HG03280 (cell line): ENCODE results near the gene BEST1.
"Not testable (repeated sequence)": the region's sequence is repeated elsewhere in the genome, so short reads cannot be mapped to it uniquely, and the experiment has no call there.

Experiments used
- ATAC-seq: cut with Tn5 transposase; IDR thresholded peaks from one replicate; pipeline ENCODE4 v1.9.1; 2021; ENCODE audit warnings: mild to moderate bottlenecking, moderate library complexity; ENCODE audit not compliant: unreplicated experiment

BEST1 gene

GRCh38 chr11:61962213-61963015, 12.3 kb downstream of the BEST1 start:
- no peak for ATAC-seq

- no peak for ATAC-seq
Measured at GRCh38 chr11:61963016-61963281, 12.8 kb downstream of the BEST1 start.

GRCh38 chr11:61963282-61964057, 13.3 kb downstream of the BEST1 start:
- ATAC-seq, result no peak

- no peak for ATAC-seq
Measured at GRCh38 chr11:61964058-61964665, 14.0 kb downstream of the BEST1 start.

- not testable (repeated sequence) for ATAC-seq
Measured at GRCh38 chr11:61964666-61965271, 14.6 kb downstream of the BEST1 start.

- ATAC-seq, result no peak
Measured at GRCh38 chr11:61966734-61967115, 16.6 kb downstream of the BEST1 start.

- peak; percentile 63 for ATAC-seq
Measured at GRCh38 chr11:61967116-61967923, 17.2 kb downstream of the BEST1 start, which contains the start of gene FTH1. FTH1 (minus strand) TSS chr11:61967634; CDS start chr11:61967425, 209 bp downstream.

GRCh38 chr11:61967924-61968757, 18.0 kb downstream of the BEST1 start:
- peak; percentile 27 for ATAC-seq

GRCh38 chr11:61968758-61969390, 18.7 kb downstream of the BEST1 start:
- ATAC-seq, result no peak

GRCh38 chr11:61969391-61969758, 19.2 kb downstream of the BEST1 start:
- ATAC-seq, result no peak

GRCh38 chr11:61969838-61970662, 19.9 kb downstream of the BEST1 start:
- no peak for ATAC-seq

- no peak for ATAC-seq
Measured at GRCh38 chr11:61971248-61972111, 21.3 kb downstream of the BEST1 start.

- no peak for ATAC-seq
Measured at GRCh38 chr11:61972112-61972671, 22.0 kb downstream of the BEST1 start.

GRCh38 chr11:61972672-61973475, 22.7 kb downstream of the BEST1 start:
- ATAC-seq, result no peak

- ATAC-seq, result no peak
Measured at GRCh38 chr11:61973476-61974162, 23.5 kb downstream of the BEST1 start.
